ENCODE results near the gene LAMTOR5. TPM values are rescaled to one million over a fixed set of nuclear protein-coding genes. Genes with fewer than 3 reads are reported as not detected.
"Not testable (repeated sequence)": the region's sequence is repeated elsewhere in the genome, so short reads cannot be mapped to it uniquely, and the experiment has no call there.

Gene LAMTOR5
- total RNA-seq, 1 donor = 38.4 TPM

DNA sequence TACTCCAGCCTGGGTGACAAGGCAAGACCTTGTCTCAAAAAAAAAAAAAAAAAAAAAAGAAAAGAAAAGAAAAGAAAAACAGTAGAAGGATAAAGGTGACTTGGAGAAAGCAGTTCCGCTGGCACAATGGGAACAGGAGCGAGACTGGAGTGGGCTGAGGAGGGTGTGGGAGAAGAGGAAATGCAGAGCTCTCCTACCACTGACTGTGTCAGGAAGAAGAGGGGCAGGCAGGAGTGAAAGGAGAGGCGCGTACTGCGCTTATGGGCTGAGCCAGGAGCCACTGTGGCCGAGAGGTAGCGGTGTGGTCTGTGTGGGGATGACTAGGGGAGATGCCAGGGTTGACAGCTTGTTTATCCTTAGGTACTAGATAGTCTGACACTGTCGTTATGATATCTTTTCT, 37.1 kb upstream of the LAMTOR5 start:
- no peak for TF ChIP-seq CTCF (IDR thresholded peaks at IDR 0.05; ENCODE audit: extremely low read depth, low read depth, low read length)
- Histone ChIP-seq H3K4me1 (ENCODE audit: insufficient read depth, low read length) (peaks cover 7% of the 10 kb centered on the region), H3K9me3 (ENCODE audit: low read depth, low read length) (no peaks in the 10 kb centered on the region), H3K4me3 (ENCODE audit: insufficient read depth, low read length) (no peak overlapping the region), H3K27ac (ENCODE audit: low read depth, low read length) (no peak overlapping the region), H2AFZ (ENCODE audit: low read length) (no peak overlapping the region), H3K79me2 (ENCODE audit: insufficient read depth, low read length) (no peaks in the 10 kb centered on the region), H4K20me1 (ENCODE audit: insufficient read depth, low read length) (no peaks in the 10 kb centered on the region), H3K36me3 (ENCODE audit: insufficient read depth, low read length) (no peaks in the 10 kb centered on the region), H3K27me3 (ENCODE audit: insufficient read depth, low read length) (peaks cover 20% of the 10 kb centered on the region), H3K4me2 (ENCODE audit: insufficient read depth, low read length) (no peak overlapping the region)
- DNase-seq (ENCODE audit: insufficient read length, low spot score, missing footprints) = peak; percentile 35

DNA sequence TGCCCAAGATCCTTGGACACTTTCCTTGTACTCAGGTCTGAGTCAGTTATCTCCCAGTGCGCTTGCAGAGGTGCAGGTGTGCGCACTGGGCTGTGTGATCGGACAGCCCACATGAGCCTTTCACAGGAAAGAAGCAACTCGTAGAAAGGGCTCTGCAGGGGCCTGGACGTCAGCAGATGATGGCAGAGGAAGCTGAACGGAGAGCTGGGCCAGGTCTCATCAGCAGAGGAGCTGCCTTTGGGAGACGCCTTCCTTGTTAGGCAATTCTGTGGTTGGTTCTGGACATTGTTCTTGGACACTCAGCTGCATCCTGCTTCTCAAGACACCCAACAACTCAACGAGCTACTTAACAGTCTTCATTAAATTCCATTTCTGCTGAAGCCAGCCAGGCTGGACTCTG, 36.0 kb upstream of the LAMTOR5 start:
- no peaks in the 10 kb centered on the region for H4K20me1 ChIP-seq (ENCODE audit: insufficient read depth, low read length)
- H3K9me3 ChIP-seq (ENCODE audit: low read depth, low read length) = no peaks in the 10 kb centered on the region
- H3K4me3 ChIP-seq (ENCODE audit: insufficient read depth, low read length) = no peak overlapping the region
- H2AFZ ChIP-seq (ENCODE audit: low read length) = no peak overlapping the region
- no peaks in the 10 kb centered on the region for H3K36me3 ChIP-seq (ENCODE audit: insufficient read depth, low read length)
- H3K4me2 ChIP-seq (ENCODE audit: insufficient read depth, low read length) = no peak overlapping the region
- TF ChIP-seq CTCF (IDR thresholded peaks at IDR 0.05; ENCODE audit: extremely low read depth, low read depth, low read length) = no peak
- H3K79me2 ChIP-seq (ENCODE audit: insufficient read depth, low read length) = no peaks in the 10 kb centered on the region
- peaks cover 7% of the 10 kb centered on the region for H3K4me1 ChIP-seq (ENCODE audit: insufficient read depth, low read length)
- H3K27ac ChIP-seq (ENCODE audit: low read depth, low read length) = no peak overlapping the region
- no peak for DNase-seq (ENCODE audit: insufficient read length, low spot score, missing footprints)
- H3K27me3 ChIP-seq (ENCODE audit: insufficient read depth, low read length) = peaks cover 11% of the 10 kb centered on the region

DNA sequence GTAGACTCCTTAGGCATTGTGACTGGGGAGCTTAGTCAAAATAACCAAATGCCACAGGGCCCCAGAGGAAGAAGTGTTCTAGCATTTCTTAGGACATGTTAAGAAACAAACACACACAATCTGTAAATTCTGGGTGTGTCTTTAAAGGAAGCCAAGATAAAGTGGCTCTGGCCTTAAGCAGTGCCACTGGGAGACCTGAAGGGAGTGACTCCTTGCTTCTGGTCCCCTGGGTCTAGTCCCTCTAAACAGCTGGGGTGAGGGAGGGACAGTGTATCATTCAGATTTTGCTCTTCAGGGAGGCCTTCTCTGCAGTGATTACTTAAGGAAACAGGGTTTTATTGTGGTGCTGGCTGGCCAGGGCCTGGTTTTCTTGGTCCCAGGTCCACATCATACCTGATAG, 34.4 kb upstream of the LAMTOR5 start:
- Histone ChIP-seq H3K27ac (ENCODE audit: low read depth, low read length) (no peak overlapping the region), H3K9me3 (ENCODE audit: low read depth, low read length) (no peaks in the 10 kb centered on the region), H3K4me3 (ENCODE audit: insufficient read depth, low read length) (no peak overlapping the region), H3K27me3 (ENCODE audit: insufficient read depth, low read length) (peaks cover 2% of the 10 kb centered on the region), H3K4me1 (ENCODE audit: insufficient read depth, low read length) (peaks cover 7% of the 10 kb centered on the region), H3K79me2 (ENCODE audit: insufficient read depth, low read length) (no peaks in the 10 kb centered on the region), H3K4me2 (ENCODE audit: insufficient read depth, low read length) (no peak overlapping the region), H3K36me3 (ENCODE audit: insufficient read depth, low read length) (no peaks in the 10 kb centered on the region), H2AFZ (ENCODE audit: low read length) (no peak overlapping the region), H4K20me1 (ENCODE audit: insufficient read depth, low read length) (no peaks in the 10 kb centered on the region)
- no peak for DNase-seq (ENCODE audit: insufficient read length, low spot score, missing footprints)
- TF ChIP-seq CTCF (IDR thresholded peaks at IDR 0.05; ENCODE audit: extremely low read depth, low read depth, low read length) = no peak

- H3K79me2 ChIP-seq (ENCODE audit: insufficient read depth, low read length) = no peaks in the 10 kb centered on the region
- H3K27ac ChIP-seq (ENCODE audit: low read depth, low read length) = no peak overlapping the region
- no peak for DNase-seq (ENCODE audit: insufficient read length, low spot score, missing footprints)
- H3K4me2 ChIP-seq (ENCODE audit: insufficient read depth, low read length) = no peak overlapping the region
- no peak overlapping the region for H3K4me3 ChIP-seq (ENCODE audit: insufficient read depth, low read length)
- H3K36me3 ChIP-seq (ENCODE audit: insufficient read depth, low read length) = no peaks in the 10 kb centered on the region
- H2AFZ ChIP-seq (ENCODE audit: low read length) = peak overlapping the region; percentile 70
- no peaks in the 10 kb centered on the region for H4K20me1 ChIP-seq (ENCODE audit: insufficient read depth, low read length)
- peaks cover 7% of the 10 kb centered on the region for H3K4me1 ChIP-seq (ENCODE audit: insufficient read depth, low read length)
- H3K27me3 ChIP-seq (ENCODE audit: insufficient read depth, low read length) = peaks cover 2% of the 10 kb centered on the region
- H3K9me3 ChIP-seq (ENCODE audit: low read depth, low read length) = no peaks in the 10 kb centered on the region
- no peak for TF ChIP-seq CTCF (IDR thresholded peaks at IDR 0.05; ENCODE audit: extremely low read depth, low read depth, low read length)
Observed at GRCh38 chr1:110440877-110441276, 33.4 kb upstream of the LAMTOR5 start.

- H3K4me3 ChIP-seq (ENCODE audit: insufficient read depth, low read length); H3K36me3 ChIP-seq (ENCODE audit: insufficient read depth, low read length); H3K9me3 ChIP-seq (ENCODE audit: low read depth, low read length); H3K79me2 ChIP-seq (ENCODE audit: insufficient read depth, low read length); H2AFZ ChIP-seq (ENCODE audit: low read length); H3K4me2 ChIP-seq (ENCODE audit: insufficient read depth, low read length); H3K4me1 ChIP-seq (ENCODE audit: insufficient read depth, low read length); DNase-seq (ENCODE audit: insufficient read length, low spot score, missing footprints); H4K20me1 ChIP-seq (ENCODE audit: insufficient read depth, low read length); H3K27me3 ChIP-seq (ENCODE audit: insufficient read depth, low read length); H3K27ac ChIP-seq (ENCODE audit: low read depth, low read length): not testable (repeated sequence)
Observed at GRCh38 chr1:110439873-110440272, 32.4 kb upstream of the LAMTOR5 start.

Measured in osteoblast (primary cell).